HEK293 (cell line): ENCODE data around the gene PAQR7.

Experiments
- GLIS1 ChIP-seq: fragments of 450-650 bp; formaldehyde crosslinking; IDR thresholded peaks from 2 replicates; pipeline ENCODE4 v1.5.1; 2016; ENCODE audit warnings: missing biosample characterization, missing genetic modification characterization
- MYNN ChIP-seq: fragments of 450-650 bp; formaldehyde crosslinking; IDR thresholded peaks from 2 replicates; pipeline ENCODE4 v1.5.1; 2016; ENCODE audit warnings: missing biosample characterization, missing genetic modification characterization, borderline replicate concordance
- OVOL3 ChIP-seq: fragments of 450-650 bp; formaldehyde crosslinking; IDR thresholded peaks from 2 replicates; pipeline ENCODE4 v1.5.1; 2016; ENCODE audit warnings: missing biosample characterization, missing genetic modification characterization
- ZBTB8A ChIP-seq: fragments of 450-650 bp; formaldehyde crosslinking; IDR thresholded peaks from 2 replicates; pipeline ENCODE4 v1.5.1; 2016; ENCODE audit warnings: missing biosample characterization, missing genetic modification characterization
- ZFHX2 ChIP-seq: fragments of 450-650 bp; formaldehyde crosslinking; conservative IDR thresholded peaks from 2 replicates; pipeline ENCODE4 v1.5.1; 2016; ENCODE audit warnings: missing biosample characterization, missing genetic modification characterization
- ZFP41 ChIP-seq: fragments of 450-650 bp; formaldehyde crosslinking; IDR thresholded peaks from 2 replicates; pipeline ENCODE4 v1.5.1; 2016; ENCODE audit warnings: missing biosample characterization, missing genetic modification characterization, borderline replicate concordance
- ZIC2 ChIP-seq: fragments of 450-650 bp; formaldehyde crosslinking; IDR thresholded peaks from 2 replicates; pipeline ENCODE4 v1.5.1; 2016; ENCODE audit warnings: missing biosample characterization, missing genetic modification characterization
- ZNF23 ChIP-seq: fragments of 450-650 bp; formaldehyde crosslinking; IDR thresholded peaks from 2 replicates; pipeline ENCODE4 v1.5.1; 2016; ENCODE audit warnings: missing biosample characterization, missing genetic modification characterization, borderline replicate concordance
- ZNF292 ChIP-seq: fragments of 450-650 bp; formaldehyde crosslinking; IDR thresholded peaks from 2 replicates; pipeline ENCODE4 v1.5.1; 2016; ENCODE audit warnings: low read depth, missing biosample characterization, missing genetic modification characterization, borderline replicate concordance
- ZNF311 ChIP-seq: fragments of 450-650 bp; formaldehyde crosslinking; IDR thresholded peaks from 2 replicates; pipeline ENCODE4 v1.5.1; 2017; ENCODE audit warnings: missing biosample characterization, missing genetic modification characterization, borderline replicate concordance
- ZNF391 ChIP-seq: fragments of 450-650 bp; formaldehyde crosslinking; IDR thresholded peaks from 2 replicates; pipeline ENCODE4 v1.5.1; 2016; ENCODE audit warnings: low read depth, missing biosample characterization, missing genetic modification characterization, borderline replicate concordance
- ZNF514 ChIP-seq: fragments of 450-650 bp; formaldehyde crosslinking; IDR thresholded peaks from 2 replicates; pipeline ENCODE4 v1.5.1; 2016; ENCODE audit warnings: missing biosample characterization, missing genetic modification characterization
- ZNF596 ChIP-seq: fragments of 450-650 bp; IDR thresholded peaks from 2 replicates; pipeline ENCODE4 v1.5.0; 2018; ENCODE audit warnings: missing biosample characterization, mild to moderate bottlenecking, missing genetic modification characterization, moderate library complexity
- ZNF623 ChIP-seq: fragments of 450-650 bp; formaldehyde crosslinking; IDR thresholded peaks from 2 replicates; pipeline ENCODE4 v1.5.1; 2016; ENCODE audit warnings: missing biosample characterization, missing genetic modification characterization
- ZNF658 ChIP-seq: fragments of 450-650 bp; formaldehyde crosslinking; IDR thresholded peaks from 2 replicates; pipeline ENCODE4; 2016; ENCODE audit warnings: missing biosample characterization, missing genetic modification characterization
- ZNF707 ChIP-seq: fragments of 450-650 bp; formaldehyde crosslinking; IDR thresholded peaks from 2 replicates; pipeline ENCODE4 v1.5.1; 2016; ENCODE audit warnings: missing biosample characterization, missing genetic modification characterization
- TF ChIP-seq, protein P1 (sequence below): fragments of 450-650 bp; formaldehyde crosslinking; IDR thresholded peaks from 2 replicates; pipeline ENCODE4 v1.5.1; 2016; ENCODE audit warnings: missing biosample characterization, missing genetic modification characterization
- TF ChIP-seq, protein P2 (sequence below): fragments of 450-650 bp; formaldehyde crosslinking; optimal IDR thresholded peaks from 2 replicates; pipeline ENCODE3; 2016; ENCODE audit warnings: missing biosample characterization, mild to moderate bottlenecking, missing genetic modification characterization
- TF ChIP-seq, protein P3 (sequence below): fragments of 450-650 bp; formaldehyde crosslinking; IDR thresholded peaks from 2 replicates; pipeline ENCODE4 v1.5.1; 2016; ENCODE audit warnings: missing biosample characterization, missing genetic modification characterization, borderline replicate concordance
- TF ChIP-seq, protein P4 (sequence below): fragments of 450-650 bp; formaldehyde crosslinking; IDR thresholded peaks from 2 replicates; pipeline ENCODE4 v1.5.1; 2016; ENCODE audit warnings: missing biosample characterization, missing genetic modification characterization, borderline replicate concordance
- TF ChIP-seq, protein P5 (sequence below): fragments of 450-650 bp; formaldehyde crosslinking; IDR thresholded peaks from 2 replicates; pipeline ENCODE4 v1.5.1; 2016; ENCODE audit warnings: missing biosample characterization, missing genetic modification characterization

PAQR7 gene

DNA sequence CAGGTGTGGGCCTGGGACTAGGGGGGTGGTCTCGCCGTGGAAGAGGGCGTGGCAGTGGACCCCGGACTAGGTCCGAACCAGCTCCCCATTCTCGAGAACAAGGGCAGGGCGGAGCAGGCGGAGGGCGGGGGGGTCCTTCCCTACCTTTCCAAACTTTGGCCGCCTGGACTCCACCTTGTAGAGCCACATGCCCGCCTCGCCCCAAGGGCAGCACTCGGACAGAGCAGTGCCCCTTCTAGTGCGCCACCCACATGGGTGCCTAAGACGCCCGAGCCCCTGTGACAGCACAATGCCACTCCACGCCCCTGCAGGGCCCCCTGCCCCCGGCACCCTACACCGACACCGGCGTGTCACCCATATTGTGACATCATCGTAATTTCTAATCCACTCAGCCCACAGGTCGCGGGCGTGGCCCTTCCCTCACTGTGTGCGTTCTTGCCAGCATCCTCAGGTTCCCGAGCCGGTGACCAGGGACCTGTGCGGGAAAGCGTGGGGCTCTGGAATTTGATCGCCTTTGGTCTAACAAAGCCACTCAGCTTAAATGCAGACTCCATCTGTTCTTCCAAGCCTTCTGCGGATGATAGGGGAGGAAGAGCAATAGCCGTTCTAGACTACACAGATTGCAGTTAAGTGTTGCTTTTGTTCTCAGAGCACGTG is 31.3 kb upstream of the PAQR7 start (continued):
- TF ChIP-seq, protein P1, sequence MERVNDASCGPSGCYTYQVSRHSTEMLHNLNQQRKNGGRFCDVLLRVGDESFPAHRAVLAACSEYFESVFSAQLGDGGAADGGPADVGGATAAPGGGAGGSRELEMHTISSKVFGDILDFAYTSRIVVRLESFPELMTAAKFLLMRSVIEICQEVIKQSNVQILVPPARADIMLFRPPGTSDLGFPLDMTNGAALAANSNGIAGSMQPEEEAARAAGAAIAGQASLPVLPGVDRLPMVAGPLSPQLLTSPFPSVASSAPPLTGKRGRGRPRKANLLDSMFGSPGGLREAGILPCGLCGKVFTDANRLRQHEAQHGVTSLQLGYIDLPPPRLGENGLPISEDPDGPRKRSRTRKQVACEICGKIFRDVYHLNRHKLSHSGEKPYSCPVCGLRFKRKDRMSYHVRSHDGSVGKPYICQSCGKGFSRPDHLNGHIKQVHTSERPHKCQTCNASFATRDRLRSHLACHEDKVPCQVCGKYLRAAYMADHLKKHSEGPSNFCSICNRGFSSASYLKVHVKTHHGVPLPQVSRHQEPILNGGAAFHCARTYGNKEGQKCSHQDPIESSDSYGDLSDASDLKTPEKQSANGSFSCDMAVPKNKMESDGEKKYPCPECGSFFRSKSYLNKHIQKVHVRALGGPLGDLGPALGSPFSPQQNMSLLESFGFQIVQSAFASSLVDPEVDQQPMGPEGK (tag by site-specific recombination): peak; percentile 85
- TF ChIP-seq ZNF311 (no peak), GLIS1 (tag by site-specific recombination) (peak; percentile 4; the same call in 1 of the 2 replicates), ZFP41 (no peak), ZIC2 (tag by site-specific recombination) (0 out of 2 replicates have a peak, but pooled peaks have one; percentile 8), ZNF707 (no peak), ZNF658 (tag by site-specific recombination) (no peak), ZNF514 (tag by site-specific recombination) (no peak), OVOL3 (tag by site-specific recombination) (no peak), ZNF623 (tag by site-specific recombination) (no peak), ZFHX2 (peak; percentile 88), ZNF23 (tag by site-specific recombination) (no peak), ZNF292 (tag by site-specific recombination) (no peak), ZNF596 (no peak), ZNF391 (tag by site-specific recombination) (no peak), ZBTB8A (tag by site-specific recombination) (peak; percentile 10; the same call in 1 of the 2 replicates), MYNN (tag by site-specific recombination) (no peak)
- TF ChIP-seq, protein P2, sequence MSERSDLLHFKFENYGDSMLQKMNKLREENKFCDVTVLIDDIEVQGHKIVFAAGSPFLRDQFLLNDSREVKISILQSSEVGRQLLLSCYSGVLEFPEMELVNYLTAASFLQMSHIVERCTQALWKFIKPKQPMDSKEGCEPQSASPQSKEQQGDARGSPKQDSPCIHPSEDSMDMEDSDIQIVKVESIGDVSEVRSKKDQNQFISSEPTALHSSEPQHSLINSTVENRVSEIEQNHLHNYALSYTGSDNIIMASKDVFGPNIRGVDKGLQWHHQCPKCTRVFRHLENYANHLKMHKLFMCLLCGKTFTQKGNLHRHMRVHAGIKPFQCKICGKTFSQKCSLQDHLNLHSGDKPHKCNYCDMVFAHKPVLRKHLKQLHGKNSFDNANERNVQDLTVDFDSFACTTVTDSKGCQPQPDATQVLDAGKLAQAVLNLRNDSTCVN (tag by site-specific recombination): no peak
- TF ChIP-seq, protein P3, sequence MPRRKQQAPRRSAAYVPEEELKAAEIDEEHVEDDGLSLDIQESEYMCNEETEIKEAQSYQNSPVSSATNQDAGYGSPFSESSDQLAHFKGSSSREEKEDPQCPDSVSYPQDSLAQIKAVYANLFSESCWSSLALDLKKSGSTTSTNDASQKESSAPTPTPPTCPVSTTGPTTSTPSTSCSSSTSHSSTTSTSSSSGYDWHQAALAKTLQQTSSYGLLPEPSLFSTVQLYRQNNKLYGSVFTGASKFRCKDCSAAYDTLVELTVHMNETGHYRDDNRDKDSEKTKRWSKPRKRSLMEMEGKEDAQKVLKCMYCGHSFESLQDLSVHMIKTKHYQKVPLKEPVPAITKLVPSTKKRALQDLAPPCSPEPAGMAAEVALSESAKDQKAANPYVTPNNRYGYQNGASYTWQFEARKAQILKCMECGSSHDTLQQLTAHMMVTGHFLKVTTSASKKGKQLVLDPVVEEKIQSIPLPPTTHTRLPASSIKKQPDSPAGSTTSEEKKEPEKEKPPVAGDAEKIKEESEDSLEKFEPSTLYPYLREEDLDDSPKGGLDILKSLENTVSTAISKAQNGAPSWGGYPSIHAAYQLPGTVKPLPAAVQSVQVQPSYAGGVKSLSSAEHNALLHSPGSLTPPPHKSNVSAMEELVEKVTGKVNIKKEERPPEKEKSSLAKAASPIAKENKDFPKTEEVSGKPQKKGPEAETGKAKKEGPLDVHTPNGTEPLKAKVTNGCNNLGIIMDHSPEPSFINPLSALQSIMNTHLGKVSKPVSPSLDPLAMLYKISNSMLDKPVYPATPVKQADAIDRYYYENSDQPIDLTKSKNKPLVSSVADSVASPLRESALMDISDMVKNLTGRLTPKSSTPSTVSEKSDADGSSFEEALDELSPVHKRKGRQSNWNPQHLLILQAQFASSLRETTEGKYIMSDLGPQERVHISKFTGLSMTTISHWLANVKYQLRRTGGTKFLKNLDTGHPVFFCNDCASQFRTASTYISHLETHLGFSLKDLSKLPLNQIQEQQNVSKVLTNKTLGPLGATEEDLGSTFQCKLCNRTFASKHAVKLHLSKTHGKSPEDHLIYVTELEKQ (tag by site-specific recombination): no peak
- TF ChIP-seq, protein P4, sequence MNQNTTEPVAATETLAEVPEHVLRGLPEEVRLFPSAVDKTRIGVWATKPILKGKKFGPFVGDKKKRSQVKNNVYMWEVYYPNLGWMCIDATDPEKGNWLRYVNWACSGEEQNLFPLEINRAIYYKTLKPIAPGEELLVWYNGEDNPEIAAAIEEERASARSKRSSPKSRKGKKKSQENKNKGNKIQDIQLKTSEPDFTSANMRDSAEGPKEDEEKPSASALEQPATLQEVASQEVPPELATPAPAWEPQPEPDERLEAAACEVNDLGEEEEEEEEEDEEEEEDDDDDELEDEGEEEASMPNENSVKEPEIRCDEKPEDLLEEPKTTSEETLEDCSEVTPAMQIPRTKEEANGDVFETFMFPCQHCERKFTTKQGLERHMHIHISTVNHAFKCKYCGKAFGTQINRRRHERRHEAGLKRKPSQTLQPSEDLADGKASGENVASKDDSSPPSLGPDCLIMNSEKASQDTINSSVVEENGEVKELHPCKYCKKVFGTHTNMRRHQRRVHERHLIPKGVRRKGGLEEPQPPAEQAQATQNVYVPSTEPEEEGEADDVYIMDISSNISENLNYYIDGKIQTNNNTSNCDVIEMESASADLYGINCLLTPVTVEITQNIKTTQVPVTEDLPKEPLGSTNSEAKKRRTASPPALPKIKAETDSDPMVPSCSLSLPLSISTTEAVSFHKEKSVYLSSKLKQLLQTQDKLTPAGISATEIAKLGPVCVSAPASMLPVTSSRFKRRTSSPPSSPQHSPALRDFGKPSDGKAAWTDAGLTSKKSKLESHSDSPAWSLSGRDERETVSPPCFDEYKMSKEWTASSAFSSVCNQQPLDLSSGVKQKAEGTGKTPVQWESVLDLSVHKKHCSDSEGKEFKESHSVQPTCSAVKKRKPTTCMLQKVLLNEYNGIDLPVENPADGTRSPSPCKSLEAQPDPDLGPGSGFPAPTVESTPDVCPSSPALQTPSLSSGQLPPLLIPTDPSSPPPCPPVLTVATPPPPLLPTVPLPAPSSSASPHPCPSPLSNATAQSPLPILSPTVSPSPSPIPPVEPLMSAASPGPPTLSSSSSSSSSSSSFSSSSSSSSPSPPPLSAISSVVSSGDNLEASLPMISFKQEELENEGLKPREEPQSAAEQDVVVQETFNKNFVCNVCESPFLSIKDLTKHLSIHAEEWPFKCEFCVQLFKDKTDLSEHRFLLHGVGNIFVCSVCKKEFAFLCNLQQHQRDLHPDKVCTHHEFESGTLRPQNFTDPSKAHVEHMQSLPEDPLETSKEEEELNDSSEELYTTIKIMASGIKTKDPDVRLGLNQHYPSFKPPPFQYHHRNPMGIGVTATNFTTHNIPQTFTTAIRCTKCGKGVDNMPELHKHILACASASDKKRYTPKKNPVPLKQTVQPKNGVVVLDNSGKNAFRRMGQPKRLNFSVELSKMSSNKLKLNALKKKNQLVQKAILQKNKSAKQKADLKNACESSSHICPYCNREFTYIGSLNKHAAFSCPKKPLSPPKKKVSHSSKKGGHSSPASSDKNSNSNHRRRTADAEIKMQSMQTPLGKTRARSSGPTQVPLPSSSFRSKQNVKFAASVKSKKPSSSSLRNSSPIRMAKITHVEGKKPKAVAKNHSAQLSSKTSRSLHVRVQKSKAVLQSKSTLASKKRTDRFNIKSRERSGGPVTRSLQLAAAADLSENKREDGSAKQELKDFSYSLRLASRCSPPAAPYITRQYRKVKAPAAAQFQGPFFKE: no peak
- TF ChIP-seq, protein P5, sequence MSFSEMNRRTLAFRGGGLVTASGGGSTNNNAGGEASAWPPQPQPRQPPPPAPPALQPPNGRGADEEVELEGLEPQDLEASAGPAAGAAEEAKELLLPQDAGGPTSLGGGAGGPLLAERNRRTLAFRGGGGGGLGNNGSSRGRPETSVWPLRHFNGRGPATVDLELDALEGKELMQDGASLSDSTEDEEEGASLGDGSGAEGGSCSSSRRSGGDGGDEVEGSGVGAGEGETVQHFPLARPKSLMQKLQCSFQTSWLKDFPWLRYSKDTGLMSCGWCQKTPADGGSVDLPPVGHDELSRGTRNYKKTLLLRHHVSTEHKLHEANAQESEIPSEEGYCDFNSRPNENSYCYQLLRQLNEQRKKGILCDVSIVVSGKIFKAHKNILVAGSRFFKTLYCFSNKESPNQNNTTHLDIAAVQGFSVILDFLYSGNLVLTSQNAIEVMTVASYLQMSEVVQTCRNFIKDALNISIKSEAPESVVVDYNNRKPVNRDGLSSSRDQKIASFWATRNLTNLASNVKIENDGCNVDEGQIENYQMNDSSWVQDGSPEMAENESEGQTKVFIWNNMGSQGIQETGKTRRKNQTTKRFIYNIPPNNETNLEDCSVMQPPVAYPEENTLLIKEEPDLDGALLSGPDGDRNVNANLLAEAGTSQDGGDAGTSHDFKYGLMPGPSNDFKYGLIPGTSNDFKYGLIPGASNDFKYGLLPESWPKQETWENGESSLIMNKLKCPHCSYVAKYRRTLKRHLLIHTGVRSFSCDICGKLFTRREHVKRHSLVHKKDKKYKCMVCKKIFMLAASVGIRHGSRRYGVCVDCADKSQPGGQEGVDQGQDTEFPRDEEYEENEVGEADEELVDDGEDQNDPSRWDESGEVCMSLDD (tag by site-specific recombination): peak; percentile 82; the same call in 1 of the 2 replicates
